HepG2 (cell line): Measurements from ENCODE around the gene S100P. TPM values are rescaled to one million over a fixed set of nuclear protein-coding genes. Genes with fewer than 3 reads are reported as not detected.

ENCODE experiments used
- FOXA3 ChIP-seq: IDR thresholded peaks from 2 replicates; pipeline ENCODE4 v1.6.1; 2016; ENCODE audit warnings: missing genetic modification reagents, missing compliant biosample characterization
- GLMP ChIP-seq: sonication (generic); formaldehyde crosslinking; IDR thresholded peaks from 2 replicates; pipeline ENCODE4 v1.9.0; 2021; ENCODE audit warnings: missing genetic modification reagents, mild to moderate bottlenecking, borderline replicate concordance
- LCORL ChIP-seq, 2 experiments: fragments of 450-650 bp in 1 of 2; sonication (generic) in 1 of 2; formaldehyde crosslinking in 1 of 2; IDR thresholded peaks; 2 replicates each; pipeline versions ENCODE4 v1.5.0 to v1.6.1; 2017 to 2020; ENCODE audit warnings: antibody characterized with exemption in 1 of 2, missing genetic modification reagents in 1 of 2
- NFKB2 ChIP-seq: sonication (generic); formaldehyde crosslinking; IDR thresholded peaks from 2 replicates; pipeline ENCODE4 v1.4.0; 2020; ENCODE audit warnings: missing genetic modification reagents, borderline replicate concordance
- RFXANK ChIP-seq: IDR thresholded peaks from 2 replicates; pipeline ENCODE4 v1.6.1; 2016
- RNF2 ChIP-seq: fragments of 450-650 bp; conservative IDR thresholded peaks from 2 replicates; pipeline ENCODE4 v1.6.1; 2016; ENCODE audit warnings: low read depth
- SRF ChIP-seq: IDR thresholded peaks from 2 replicates; pipeline ENCODE4 v1.6.1; 2011; ENCODE audit warnings: mild to moderate bottlenecking, low read depth, low read length, moderate library complexity
- SRSF9 ChIP-seq: fragments of 200-400 bp; formaldehyde crosslinking; IDR thresholded peaks from 2 replicates; pipeline ENCODE4 v1.6.1; 2018; ENCODE audit warnings: borderline replicate concordance, mild to moderate bottlenecking, low read depth, low read length; ENCODE audit not compliant: insufficient read depth, poor library complexity, severe bottlenecking
- ZBTB42 ChIP-seq: sonication (generic); formaldehyde crosslinking; IDR thresholded peaks from 2 replicates; pipeline ENCODE4 v1.5.0; 2020; ENCODE audit warnings: mild to moderate bottlenecking, missing genetic modification reagents
- ZBTB44 ChIP-seq: sonication (generic); formaldehyde crosslinking; IDR thresholded peaks from 2 replicates; pipeline ENCODE4 v1.4.0; 2020; ENCODE audit warnings: missing genetic modification reagents
- ZBTB7A ChIP-seq: sonication (generic); formaldehyde crosslinking; IDR thresholded peaks from 2 replicates; pipeline ENCODE4 v1.8.0; 2022; ENCODE audit warnings: mild to moderate bottlenecking, missing genetic modification reagents
- ZFP62 ChIP-seq: sonication (generic); formaldehyde crosslinking; IDR thresholded peaks from 2 replicates; pipeline ENCODE4 v1.4.0; 2020; ENCODE audit warnings: missing genetic modification reagents
- ZNF30 ChIP-seq: sonication (generic); formaldehyde crosslinking; IDR thresholded peaks from 2 replicates; pipeline ENCODE4 v1.5.0; 2020; ENCODE audit warnings: mild to moderate bottlenecking, missing genetic modification reagents
- ZNF468 ChIP-seq: sonication (generic); formaldehyde crosslinking; IDR thresholded peaks from 2 replicates; pipeline ENCODE4 v1.8.0; 2022; ENCODE audit warnings: mild to moderate bottlenecking, moderate library complexity, missing genetic modification reagents
- ZNF678 ChIP-seq: sonication (generic); formaldehyde crosslinking; IDR thresholded peaks from 2 replicates; pipeline ENCODE4 v1.4.0; 2020; ENCODE audit warnings: mild to moderate bottlenecking, missing genetic modification reagents
- ZNF703 ChIP-seq: sonication (generic); formaldehyde crosslinking; IDR thresholded peaks from 2 replicates; pipeline ENCODE4 v1.5.1; 2020; ENCODE audit warnings: missing genetic modification reagents, mild to moderate bottlenecking, moderate library complexity, borderline replicate concordance
- ZSCAN20 ChIP-seq: sonication (generic); formaldehyde crosslinking; IDR thresholded peaks from 2 replicates; pipeline ENCODE4 v1.4.0; 2020; ENCODE audit warnings: missing genetic modification reagents, mild to moderate bottlenecking, borderline replicate concordance
- polyA plus RNA-seq, 8 experiments: library from polyadenylated mRNA; depleted of rRNA in 3 of 8; stranded (reverse) in 7 of 8; unstranded in 1 of 8; fragments of >200 nt; fragmentation: Illumina TruSeq in 4 of 8; extraction: Trizol in 4 of 8; gene quantifications; 2 replicates each; pipeline versions ENCODE4 v1.2.1 to v1.2.3, GENCODE V29; 2011 to 2016; ENCODE audit warnings: low read depth in 4 of 8, missing spikeins in 1 of 8, mixed read lengths in 1 of 8; ENCODE audit not compliant: insufficient read depth in 1 of 8
- total RNA-seq, 5 experiments: library from RNA; depleted of rRNA; stranded (reverse); fragments of >200 nt; fragmentation: Illumina TruSeq; extraction: Trizol; gene quantifications; 2 replicates each; pipeline ENCODE4 v1.2.3, GENCODE V29; 2016; ENCODE audit warnings: low read depth in 1 of 5
- TF ChIP-seq, protein P1 (sequence below): sonication (generic); formaldehyde crosslinking; IDR thresholded peaks from 2 replicates; pipeline ENCODE4 v1.5.0; 2020; ENCODE audit warnings: mild to moderate bottlenecking, missing genetic modification reagents
- TF ChIP-seq, protein P2 (sequence below): sonication (generic); formaldehyde crosslinking; IDR thresholded peaks from 2 replicates; pipeline ENCODE4 v1.8.1; 2023; ENCODE audit warnings: mild to moderate bottlenecking, missing genetic modification reagents
- TF ChIP-seq, protein P3 (sequence below): IDR thresholded peaks from 2 replicates; pipeline ENCODE4 v1.6.1; 2016; ENCODE audit warnings: mild to moderate bottlenecking

S100P gene
- total and polyA plus RNA-seq, 2 of the 13 experiments (the other 11 are each of a cell fraction or from before 2014, with no cell fraction given), result 278 to 1,649 TPM

DNA sequence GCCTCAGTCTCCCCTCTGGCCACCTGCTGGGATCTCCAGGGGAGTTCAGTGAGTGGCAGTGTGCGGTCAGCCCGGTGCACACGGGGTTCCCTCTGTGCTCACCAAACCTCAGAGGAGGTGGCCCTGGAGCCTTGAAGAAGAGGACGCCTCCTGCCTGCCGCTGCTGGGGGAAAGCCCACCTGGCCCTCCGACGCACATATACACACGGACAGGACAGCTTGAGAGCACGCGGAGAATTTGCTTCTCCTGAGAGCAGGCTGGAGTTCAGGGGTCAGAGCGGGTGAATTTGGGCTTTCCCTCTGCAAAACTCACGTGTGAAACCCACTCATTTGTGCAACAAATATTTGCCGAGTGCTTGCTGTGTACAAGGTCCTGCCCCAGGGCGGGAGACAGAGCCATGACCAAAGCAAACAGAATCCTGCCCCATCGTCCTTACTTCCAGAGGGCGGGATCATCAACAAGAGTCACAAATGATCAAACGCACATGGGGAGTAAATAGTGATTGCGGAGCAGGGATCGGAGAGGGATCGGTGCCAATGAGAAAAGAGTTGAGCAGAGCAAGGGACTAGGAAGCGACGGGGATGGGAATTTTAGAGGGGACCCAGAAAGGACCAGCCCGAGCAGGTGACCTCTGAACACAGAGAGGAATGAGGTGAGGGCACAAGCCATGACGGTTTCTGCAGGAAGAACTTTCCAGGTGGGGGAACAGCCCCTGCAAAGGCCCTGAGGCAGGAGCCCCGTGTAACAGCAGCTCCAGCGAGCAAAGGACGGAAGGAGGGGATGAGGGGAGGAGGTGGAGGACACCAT, 39.9 kb downstream of the S100P start (continued):
- TF ChIP-seq LCORL (IDR thresholded peaks at IDR 0.05) (peak; percentile 31; the same call in 1 of the 2 replicates), LCORL (CRISPR knock-in tag; IDR thresholded peaks at IDR 0.05) (peak; percentile 98), GLMP (no peak), SRF (no peak), ZBTB7A (CRISPR knock-in tag) (no peak), ZNF678 (CRISPR knock-in tag) (0 out of 2 replicates have a peak, but pooled peaks have one; percentile 29), ZBTB44 (CRISPR knock-in tag) (no peak), ZNF30 (CRISPR knock-in tag) (no peak), ZNF703 (CRISPR knock-in tag) (peak; percentile 82), RNF2 (0 out of 2 replicates have a peak, but pooled peaks have one; percentile 63), NFKB2 (CRISPR knock-in tag) (no peak), RFXANK (CRISPR knock-in tag) (no peak), ZNF468 (CRISPR knock-in tag) (no peak), ZSCAN20 (CRISPR knock-in tag) (no peak), ZFP62 (CRISPR knock-in tag) (no peak), SRSF9 (no peak), ZBTB42 (CRISPR knock-in tag) (no peak), FOXA3 (peak; percentile 89)
- TF ChIP-seq, protein P1, sequence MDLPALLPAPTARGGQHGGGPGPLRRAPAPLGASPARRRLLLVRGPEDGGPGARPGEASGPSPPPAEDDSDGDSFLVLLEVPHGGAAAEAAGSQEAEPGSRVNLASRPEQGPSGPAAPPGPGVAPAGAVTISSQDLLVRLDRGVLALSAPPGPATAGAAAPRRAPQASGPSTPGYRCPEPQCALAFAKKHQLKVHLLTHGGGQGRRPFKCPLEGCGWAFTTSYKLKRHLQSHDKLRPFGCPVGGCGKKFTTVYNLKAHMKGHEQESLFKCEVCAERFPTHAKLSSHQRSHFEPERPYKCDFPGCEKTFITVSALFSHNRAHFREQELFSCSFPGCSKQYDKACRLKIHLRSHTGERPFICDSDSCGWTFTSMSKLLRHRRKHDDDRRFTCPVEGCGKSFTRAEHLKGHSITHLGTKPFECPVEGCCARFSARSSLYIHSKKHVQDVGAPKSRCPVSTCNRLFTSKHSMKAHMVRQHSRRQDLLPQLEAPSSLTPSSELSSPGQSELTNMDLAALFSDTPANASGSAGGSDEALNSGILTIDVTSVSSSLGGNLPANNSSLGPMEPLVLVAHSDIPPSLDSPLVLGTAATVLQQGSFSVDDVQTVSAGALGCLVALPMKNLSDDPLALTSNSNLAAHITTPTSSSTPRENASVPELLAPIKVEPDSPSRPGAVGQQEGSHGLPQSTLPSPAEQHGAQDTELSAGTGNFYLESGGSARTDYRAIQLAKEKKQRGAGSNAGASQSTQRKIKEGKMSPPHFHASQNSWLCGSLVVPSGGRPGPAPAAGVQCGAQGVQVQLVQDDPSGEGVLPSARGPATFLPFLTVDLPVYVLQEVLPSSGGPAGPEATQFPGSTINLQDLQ, result peak; percentile 17; the same call in 1 of the 2 replicates
- TF ChIP-seq, protein P2, sequence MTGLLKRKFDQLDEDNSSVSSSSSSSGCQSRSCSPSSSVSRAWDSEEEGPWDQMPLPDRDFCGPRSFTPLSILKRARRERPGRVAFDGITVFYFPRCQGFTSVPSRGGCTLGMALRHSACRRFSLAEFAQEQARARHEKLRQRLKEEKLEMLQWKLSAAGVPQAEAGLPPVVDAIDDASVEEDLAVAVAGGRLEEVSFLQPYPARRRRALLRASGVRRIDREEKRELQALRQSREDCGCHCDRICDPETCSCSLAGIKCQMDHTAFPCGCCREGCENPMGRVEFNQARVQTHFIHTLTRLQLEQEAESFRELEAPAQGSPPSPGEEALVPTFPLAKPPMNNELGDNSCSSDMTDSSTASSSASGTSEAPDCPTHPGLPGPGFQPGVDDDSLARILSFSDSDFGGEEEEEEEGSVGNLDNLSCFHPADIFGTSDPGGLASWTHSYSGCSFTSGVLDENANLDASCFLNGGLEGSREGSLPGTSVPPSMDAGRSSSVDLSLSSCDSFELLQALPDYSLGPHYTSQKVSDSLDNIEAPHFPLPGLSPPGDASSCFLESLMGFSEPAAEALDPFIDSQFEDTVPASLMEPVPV, result peak; percentile 65; the same call in 1 of the 2 replicates
- TF ChIP-seq, protein P3, sequence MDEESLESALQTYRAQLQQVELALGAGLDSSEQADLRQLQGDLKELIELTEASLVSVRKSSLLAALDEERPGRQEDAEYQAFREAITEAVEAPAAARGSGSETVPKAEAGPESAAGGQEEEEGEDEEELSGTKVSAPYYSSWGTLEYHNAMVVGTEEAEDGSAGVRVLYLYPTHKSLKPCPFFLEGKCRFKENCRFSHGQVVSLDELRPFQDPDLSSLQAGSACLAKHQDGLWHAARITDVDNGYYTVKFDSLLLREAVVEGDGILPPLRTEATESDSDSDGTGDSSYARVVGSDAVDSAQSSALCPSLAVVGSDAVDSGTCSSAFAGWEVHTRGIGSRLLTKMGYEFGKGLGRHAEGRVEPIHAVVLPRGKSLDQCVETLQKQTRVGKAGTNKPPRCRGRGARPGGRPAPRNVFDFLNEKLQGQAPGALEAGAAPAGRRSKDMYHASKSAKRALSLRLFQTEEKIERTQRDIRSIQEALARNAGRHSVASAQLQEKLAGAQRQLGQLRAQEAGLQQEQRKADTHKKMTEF (CRISPR knock-in tag), result peak; percentile 80; the same call in 1 of the 2 replicates
